Transverse colon (tissue), 4 donors: ENCODE results near the gene PLXND1.

Experiments used
- POLR2A ChIP-seq: fragments of 450-650 bp; IDR thresholded peaks from one replicate; pipeline ENCODE4 v1.6.1; 2016; ENCODE audit warnings: antibody characterized with exemption, mild to moderate bottlenecking, moderate library complexity
- POLR2AphosphoS5 ChIP-seq, 3 donors: sonication (generic); formaldehyde crosslinking; IDR thresholded peaks; one replicate each; pipeline ENCODE4 v1.6.1; 2016; ENCODE audit warnings: antibody characterized with exemption in 3 of 3
- TF ChIP-seq, protein P1 (sequence below), 5 experiments: fragments of 200-600 bp in 3 of 5; fragments of 450-650 bp in 2 of 5; sonication (generic) in 3 of 5; IDR thresholded peaks; 1 replicate in 2 of 5; 2 replicates in 3 of 5; pipeline ENCODE4 v1.5.1; 2016 to 2017; ENCODE audit warnings: antibody characterized with exemption in 5 of 5, inconsistent platforms in 3 of 5, mild to moderate bottlenecking in 2 of 5, moderate library complexity in 1 of 5

DNA sequence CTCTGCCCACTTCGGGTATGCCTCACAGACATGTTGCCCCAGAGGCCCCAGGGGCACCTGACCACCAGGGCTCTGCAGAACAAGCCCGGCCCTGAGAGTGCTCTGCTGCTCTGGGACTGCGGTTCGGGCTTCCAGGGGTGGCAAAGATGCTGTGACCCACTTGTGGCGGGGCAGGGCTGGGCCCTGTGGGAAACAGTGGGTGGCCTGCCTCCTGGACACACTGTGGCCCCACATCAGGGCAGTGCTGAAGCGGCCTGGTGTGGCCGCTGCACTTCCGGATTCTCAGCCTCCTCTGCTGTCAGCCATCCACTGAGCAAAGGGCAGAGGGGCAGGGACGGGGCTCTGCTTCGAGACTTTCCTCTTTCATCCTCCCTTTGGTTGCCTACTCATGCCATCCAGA, 26.5 kb upstream of the PLXND1 start:
- TF ChIP-seq, protein P1, sequence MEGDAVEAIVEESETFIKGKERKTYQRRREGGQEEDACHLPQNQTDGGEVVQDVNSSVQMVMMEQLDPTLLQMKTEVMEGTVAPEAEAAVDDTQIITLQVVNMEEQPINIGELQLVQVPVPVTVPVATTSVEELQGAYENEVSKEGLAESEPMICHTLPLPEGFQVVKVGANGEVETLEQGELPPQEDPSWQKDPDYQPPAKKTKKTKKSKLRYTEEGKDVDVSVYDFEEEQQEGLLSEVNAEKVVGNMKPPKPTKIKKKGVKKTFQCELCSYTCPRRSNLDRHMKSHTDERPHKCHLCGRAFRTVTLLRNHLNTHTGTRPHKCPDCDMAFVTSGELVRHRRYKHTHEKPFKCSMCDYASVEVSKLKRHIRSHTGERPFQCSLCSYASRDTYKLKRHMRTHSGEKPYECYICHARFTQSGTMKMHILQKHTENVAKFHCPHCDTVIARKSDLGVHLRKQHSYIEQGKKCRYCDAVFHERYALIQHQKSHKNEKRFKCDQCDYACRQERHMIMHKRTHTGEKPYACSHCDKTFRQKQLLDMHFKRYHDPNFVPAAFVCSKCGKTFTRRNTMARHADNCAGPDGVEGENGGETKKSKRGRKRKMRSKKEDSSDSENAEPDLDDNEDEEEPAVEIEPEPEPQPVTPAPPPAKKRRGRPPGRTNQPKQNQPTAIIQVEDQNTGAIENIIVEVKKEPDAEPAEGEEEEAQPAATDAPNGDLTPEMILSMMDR (IDR thresholded peaks at IDR 0.05) = no peak
- TF ChIP-seq POLR2AphosphoS5 (IDR thresholded peaks at IDR 0.05) (no peak), POLR2A (no peak)
